MM.1S (cell line): ENCODE results near the gene IMMP2L.

ENCODE experiments used
- CTCF ChIP-seq: fragments of 300-600 bp; sonication (generic); IDR thresholded peaks from 2 replicates; pipeline ENCODE4 v1.5.1; 2016; ENCODE audit warnings: antibody characterized with exemption, low read length, mixed read lengths
- EZH2 ChIP-seq: fragments of 300-600 bp; sonication (generic); optimal IDR thresholded peaks from 2 replicates; pipeline ENCODE3; 2017; ENCODE audit warnings: low read depth, mild to moderate bottlenecking, antibody characterized with exemption, low read length, mixed read lengths

- TF ChIP-seq CTCF (no peak), EZH2 (no peak)
Measured at GRCh38 chr7:111405621-111406020, 156.7 kb downstream of the IMMP2L start.
